ENCODE measurements around the gene ATOSB.
"Not testable (repeated sequence)": the region's sequence is repeated elsewhere in the genome, so short reads cannot be mapped to it uniquely, and the experiment has no call there.

Gene ATOSB, protein sequence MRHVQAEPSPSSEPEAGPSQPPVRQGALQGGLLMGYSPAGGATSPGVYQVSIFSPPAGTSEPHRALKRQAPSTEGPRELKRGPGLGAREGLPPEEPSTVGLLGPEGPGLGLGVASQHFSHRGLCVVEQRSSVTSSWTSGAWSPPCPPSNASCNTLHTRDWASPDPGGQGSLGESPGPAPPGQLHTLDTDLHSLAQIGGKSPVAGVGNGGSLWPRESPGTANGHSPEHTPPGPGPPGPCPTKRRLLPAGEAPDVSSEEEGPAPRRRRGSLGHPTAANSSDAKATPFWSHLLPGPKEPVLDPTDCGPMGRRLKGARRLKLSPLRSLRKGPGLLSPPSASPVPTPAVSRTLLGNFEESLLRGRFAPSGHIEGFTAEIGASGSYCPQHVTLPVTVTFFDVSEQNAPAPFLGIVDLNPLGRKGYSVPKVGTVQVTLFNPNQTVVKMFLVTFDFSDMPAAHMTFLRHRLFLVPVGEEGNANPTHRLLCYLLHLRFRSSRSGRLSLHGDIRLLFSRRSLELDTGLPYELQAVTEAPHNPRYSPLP

DNA sequence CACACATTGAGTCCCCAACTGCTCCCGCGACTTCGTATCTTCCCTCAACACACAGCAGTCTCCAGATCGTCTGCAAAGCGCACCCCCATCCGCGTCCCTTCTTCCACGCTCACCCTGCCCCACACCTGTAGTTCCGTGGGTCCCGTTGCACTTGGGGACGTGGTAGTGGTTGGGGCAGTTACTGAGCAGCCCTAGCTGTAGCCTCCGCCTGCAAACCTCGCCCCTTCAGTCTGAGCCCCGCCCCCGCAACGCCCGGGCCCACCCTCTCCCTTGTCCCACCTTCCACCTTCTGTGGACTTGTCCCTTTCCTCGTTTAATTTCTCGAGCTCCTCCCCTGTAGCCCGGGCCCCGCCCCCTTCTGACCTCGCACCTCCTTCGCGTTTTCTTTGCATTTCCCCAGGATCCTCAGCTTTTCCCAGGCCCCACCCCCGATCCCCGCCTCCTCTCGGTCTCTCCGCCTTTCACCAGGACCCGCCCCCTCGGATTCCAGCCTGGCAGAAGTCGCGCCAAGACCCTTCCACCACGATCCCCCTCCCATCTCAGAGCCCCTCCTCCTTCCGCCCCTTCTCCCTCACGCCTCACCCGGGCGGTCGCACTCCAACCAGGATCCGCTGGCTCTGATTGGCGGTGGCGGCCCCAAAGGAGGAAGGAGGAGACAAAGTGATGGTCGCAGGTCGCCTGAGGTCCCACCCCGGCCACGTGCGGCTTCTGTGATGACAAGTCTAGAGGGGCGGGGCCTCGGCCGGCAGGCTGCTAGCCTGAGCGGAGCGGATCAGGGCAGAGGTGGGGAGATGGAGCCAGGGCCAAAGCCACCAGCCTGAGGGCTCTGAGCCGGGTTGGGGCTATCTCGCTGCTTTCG is at the start of gene ATOSB:
ATOSB (minus strand) TSS at position 183 of the 859 bp plus-strand sequence. CDS start 7,588 bp downstream, outside the sequence.
- H3K27me3 ChIP-seq (ENCODE audit: control insufficient read depth, insufficient read depth, low read length): no peaks in the 10 kb centered on the region
- H3K4me3 ChIP-seq (ENCODE audit: low read depth, low read length): peak within 1 kb of the TSS; percentile 96
- H3K9me3 ChIP-seq (ENCODE audit: control insufficient read depth, insufficient read depth, low read length): no peaks in the 10 kb centered on the region
- no peaks in the 10 kb centered on the region for H3K36me3 ChIP-seq (ENCODE audit: control insufficient read depth, insufficient read depth, low read length)
- H3K4me1 ChIP-seq (ENCODE audit: control insufficient read depth, insufficient read depth, low read length): peaks cover 6% of the 10 kb centered on the region
- no peak within 1 kb of the TSS for H3K9ac ChIP-seq (ENCODE audit: low read depth, low read length)

DNA sequence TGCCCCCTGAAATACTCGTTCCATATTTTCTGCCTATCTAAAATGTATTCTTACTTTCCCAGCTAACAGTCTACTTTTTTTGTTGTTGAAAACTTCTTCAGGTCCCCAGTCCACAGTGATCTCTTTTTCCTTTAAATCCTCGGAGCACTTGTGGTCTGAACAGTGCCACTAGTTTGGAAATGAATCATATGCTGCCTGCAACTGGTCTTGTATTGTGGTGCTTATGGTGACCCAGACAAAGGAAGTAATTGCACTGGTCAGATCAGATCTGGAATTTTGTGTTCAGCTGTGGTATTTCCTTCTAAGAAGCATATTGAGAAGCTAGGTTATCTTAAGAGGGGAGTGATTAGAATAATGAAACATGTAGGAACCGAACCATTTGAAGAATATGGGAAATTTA is 49.0 kb upstream of the ATOSB start:
- Histone ChIP-seq H3K9me3 (ENCODE audit: control insufficient read depth, insufficient read depth, low read length) (no peaks in the 10 kb centered on the region), H3K4me1 (ENCODE audit: control insufficient read depth, insufficient read depth, low read length) (peaks cover 5% of the 10 kb centered on the region), H3K27me3 (ENCODE audit: control insufficient read depth, insufficient read depth, low read length) (no peaks in the 10 kb centered on the region), H3K9ac (ENCODE audit: low read depth, low read length) (no peak overlapping the region), H3K36me3 (ENCODE audit: control insufficient read depth, insufficient read depth, low read length) (no peaks in the 10 kb centered on the region), H3K4me3 (ENCODE audit: low read depth, low read length) (no peak overlapping the region)

DNA sequence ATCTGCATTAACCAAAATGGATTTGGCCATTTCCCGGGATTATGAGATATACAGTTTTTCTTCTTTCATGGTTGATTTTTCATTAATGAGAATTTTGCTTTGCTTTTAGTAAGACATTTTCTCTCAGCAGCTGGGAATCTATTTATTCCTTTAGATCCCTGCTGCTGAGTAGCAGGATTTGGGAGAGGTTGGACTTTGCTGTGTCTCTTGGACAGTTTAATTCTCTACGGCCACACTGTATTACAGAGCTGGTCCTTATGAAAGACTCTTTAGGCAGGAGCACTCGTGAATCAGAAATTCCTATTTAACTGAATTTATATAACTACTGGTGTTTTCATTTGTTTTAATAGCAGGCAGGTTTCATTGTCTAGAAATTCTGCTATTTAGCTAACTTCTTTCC is 47.8 kb upstream of the ATOSB start:
- Histone ChIP-seq H3K4me3 (ENCODE audit: low read depth, low read length) (no peak overlapping the region), H3K36me3 (ENCODE audit: control insufficient read depth, insufficient read depth, low read length) (no peaks in the 10 kb centered on the region), H3K4me1 (ENCODE audit: control insufficient read depth, insufficient read depth, low read length) (peaks cover 5% of the 10 kb centered on the region), H3K9me3 (ENCODE audit: control insufficient read depth, insufficient read depth, low read length) (no peaks in the 10 kb centered on the region), H3K27me3 (ENCODE audit: control insufficient read depth, insufficient read depth, low read length) (no peaks in the 10 kb centered on the region), H3K9ac (ENCODE audit: low read depth, low read length) (no peak overlapping the region)

DNA sequence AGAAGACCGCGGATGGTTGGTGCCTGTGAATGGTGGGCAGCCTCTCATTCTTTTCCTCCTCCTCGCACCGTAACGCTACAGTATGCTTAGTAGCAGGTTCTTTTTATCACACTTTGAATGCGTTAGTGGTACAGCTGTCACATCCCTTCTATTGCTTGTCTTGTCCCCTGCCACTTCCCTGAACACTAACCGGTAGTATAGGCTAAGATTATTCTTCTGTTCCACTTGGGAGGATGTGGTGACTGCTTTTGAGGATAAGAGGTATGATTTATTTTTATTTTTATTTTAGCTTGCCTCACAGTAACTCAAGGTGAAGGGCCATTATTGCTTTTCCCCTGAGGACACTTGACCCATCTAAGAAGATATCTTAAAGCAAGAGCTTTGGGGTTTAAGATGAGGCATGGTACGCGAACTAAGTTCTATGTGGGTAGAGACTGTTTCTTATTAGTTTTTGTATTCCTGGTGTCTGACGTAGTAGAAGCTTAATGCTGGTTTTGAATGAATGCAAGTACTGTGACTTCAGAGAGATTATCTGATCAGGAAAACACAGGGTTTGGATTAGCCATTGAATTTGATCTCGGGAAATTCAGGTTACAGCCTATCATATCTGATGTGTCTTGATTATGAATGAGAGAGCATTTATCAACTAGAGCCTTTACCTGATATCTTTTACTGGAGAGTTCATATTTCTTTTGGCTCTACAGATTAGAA is 47.1 kb upstream of the ATOSB start:
- H3K27me3 ChIP-seq (ENCODE audit: control insufficient read depth, insufficient read depth, low read length): no peaks in the 10 kb centered on the region
- H3K4me1 ChIP-seq (ENCODE audit: control insufficient read depth, insufficient read depth, low read length): peaks cover 9% of the 10 kb centered on the region
- H3K4me3 ChIP-seq (ENCODE audit: low read depth, low read length): peak overlapping the region; percentile 96
- no peak overlapping the region for H3K9ac ChIP-seq (ENCODE audit: low read depth, low read length)
- no peaks in the 10 kb centered on the region for H3K36me3 ChIP-seq (ENCODE audit: control insufficient read depth, insufficient read depth, low read length)
- no peaks in the 10 kb centered on the region for H3K9me3 ChIP-seq (ENCODE audit: control insufficient read depth, insufficient read depth, low read length)

DNA sequence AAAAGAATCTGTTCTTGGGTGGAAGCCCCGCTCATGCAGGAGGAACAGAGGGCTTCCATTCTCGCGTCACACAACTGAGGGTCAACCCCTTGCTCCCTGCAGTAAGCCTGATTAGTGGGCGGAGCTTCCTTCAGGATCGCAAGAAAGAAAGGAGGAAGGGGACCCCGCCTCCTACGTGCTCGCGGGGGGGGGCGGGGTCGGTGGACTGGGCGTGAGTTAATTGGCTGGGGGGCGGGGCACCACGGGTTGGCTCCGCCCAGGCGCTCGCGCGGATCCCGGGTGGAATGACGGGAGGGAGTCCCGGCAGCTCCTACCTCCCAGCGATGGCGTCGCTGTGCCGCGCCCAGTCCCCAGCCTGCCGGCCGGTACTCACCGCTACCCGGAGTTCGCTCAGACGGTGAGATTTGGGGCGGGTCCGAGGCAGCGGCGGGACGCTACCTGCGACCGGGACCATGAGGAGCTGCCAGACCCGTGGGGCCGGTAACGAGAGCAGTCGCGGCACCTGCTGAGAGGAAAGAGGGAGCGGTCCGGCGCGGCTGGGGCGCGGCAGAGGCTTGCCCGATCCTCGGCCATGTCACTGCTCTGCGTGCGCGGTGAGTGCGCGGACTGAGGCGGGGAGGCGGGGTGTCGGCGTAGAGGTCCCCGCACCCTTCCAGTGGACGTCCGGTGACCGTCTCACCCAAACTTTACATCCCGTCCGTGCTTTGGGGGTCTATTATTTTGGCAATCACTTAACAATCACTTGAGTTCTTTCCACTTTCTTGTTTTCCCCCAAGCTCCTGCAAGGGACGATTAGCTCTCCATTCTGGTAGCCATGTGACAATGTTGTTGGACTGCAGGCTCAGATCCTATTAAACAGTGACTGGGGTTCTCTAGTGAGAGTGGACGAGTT is 46.3 kb upstream of the ATOSB start, which contains the start of gene UNC13B:
UNC13B (plus strand) TSS at position 297 of the 892 bp plus-strand sequence; CDS start at position 572, 275 bp downstream.
- Histone ChIP-seq H3K27me3 (ENCODE audit: control insufficient read depth, insufficient read depth, low read length) (no peaks in the 10 kb centered on the region), H3K4me3 (ENCODE audit: low read depth, low read length) (peak within 1 kb of the TSS; percentile 96), H3K9me3 (ENCODE audit: control insufficient read depth, insufficient read depth, low read length) (no peaks in the 10 kb centered on the region), H3K36me3 (ENCODE audit: control insufficient read depth, insufficient read depth, low read length) (no peaks in the 10 kb centered on the region), H3K4me1 (ENCODE audit: control insufficient read depth, insufficient read depth, low read length) (peaks cover 9% of the 10 kb centered on the region), H3K9ac (ENCODE audit: low read depth, low read length) (peak within 1 kb of the TSS; percentile 47)

DNA sequence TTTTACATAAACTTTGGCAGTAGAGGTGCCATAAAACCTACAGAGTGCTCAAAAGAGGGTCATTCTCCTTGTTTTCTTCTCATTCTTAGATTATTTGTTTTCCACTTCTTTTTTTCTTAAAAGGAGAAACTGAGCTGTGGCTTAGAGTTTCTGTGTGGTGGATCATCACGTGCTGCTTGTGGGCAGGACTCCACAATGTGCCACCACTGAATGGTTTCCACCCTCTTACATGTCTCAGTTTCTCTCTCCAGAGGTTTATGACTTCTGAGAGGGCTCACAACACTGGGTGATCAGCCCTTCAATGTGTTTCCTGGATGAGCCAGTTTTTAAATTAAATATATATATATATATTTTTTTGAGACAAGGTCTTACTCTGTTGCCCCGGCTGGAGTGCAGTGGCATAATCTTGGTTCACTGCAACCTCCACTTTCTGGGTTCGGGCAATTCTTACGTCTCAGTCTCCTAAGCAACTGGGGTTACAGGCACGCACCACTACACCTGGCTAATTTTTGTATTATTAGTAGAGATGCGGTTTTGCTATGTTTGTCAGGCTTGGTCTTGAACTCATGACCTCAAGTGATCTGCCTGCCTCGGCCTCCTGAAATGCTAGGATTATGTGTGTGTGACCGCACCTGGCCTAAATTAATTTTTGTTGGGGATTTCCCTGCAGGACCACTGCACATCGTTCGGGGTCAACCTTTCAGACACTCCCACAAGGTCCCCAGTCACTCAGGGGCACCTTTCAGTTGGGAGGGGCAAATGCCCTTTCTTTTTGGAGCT is 43.0 kb upstream of the ATOSB start:
- Histone ChIP-seq H3K9me3 (ENCODE audit: control insufficient read depth, insufficient read depth, low read length) (no peaks in the 10 kb centered on the region), H3K9ac (ENCODE audit: low read depth, low read length) (no peak overlapping the region), H3K27me3 (ENCODE audit: control insufficient read depth, insufficient read depth, low read length) (no peaks in the 10 kb centered on the region), H3K4me1 (ENCODE audit: control insufficient read depth, insufficient read depth, low read length) (peaks cover 15% of the 10 kb centered on the region), H3K36me3 (ENCODE audit: control insufficient read depth, insufficient read depth, low read length) (no peaks in the 10 kb centered on the region), H3K4me3 (ENCODE audit: low read depth, low read length) (no peak overlapping the region)

DNA sequence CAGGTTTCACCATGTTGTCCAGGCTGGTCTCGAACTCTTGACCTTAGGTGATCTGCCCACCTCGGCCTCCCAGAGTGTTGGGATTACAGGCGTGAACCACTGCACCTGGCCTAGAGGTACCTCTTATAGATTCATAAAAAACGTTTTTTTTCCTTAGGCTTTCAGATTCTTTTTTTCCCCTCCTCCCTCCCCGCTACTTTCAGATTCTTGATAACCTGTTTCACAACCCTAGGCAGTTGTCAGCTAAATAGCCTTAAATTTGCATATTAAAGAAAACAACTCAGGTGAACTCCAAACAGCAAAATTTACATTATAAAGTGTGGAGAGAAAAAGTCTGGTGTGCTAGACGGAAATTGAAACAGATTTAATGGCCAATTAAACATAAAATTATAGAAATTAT is 42.2 kb upstream of the ATOSB start:
- not testable (repeated sequence) for H3K27me3 ChIP-seq (ENCODE audit: control insufficient read depth, insufficient read depth, low read length); H3K4me3 ChIP-seq (ENCODE audit: low read depth, low read length); H3K9me3 ChIP-seq (ENCODE audit: control insufficient read depth, insufficient read depth, low read length); H3K36me3 ChIP-seq (ENCODE audit: control insufficient read depth, insufficient read depth, low read length); H3K9ac ChIP-seq (ENCODE audit: low read depth, low read length)
- H3K4me1 ChIP-seq (ENCODE audit: control insufficient read depth, insufficient read depth, low read length): peaks cover 10% of the 10 kb centered on the region

DNA sequence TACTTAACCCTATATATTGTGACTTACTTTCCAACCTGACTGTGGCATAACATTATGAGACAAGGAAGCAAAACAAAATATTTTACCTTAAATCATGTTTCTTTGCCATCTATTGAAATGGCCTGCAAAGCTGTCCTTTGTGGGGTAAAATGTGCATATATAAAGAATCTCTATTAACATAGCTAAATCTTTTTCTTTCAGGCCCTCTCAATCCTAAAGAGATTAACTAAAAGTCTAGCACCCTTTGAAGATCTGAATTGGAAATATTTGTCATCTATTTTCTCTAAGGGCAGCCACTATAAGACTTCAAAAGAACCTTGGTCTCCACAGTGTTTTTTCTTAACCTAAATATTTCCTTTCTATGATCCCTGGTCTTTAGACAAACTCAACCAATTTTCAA is 41.1 kb upstream of the ATOSB start:
- Histone ChIP-seq H3K9ac (ENCODE audit: low read depth, low read length) (no peak overlapping the region), H3K27me3 (ENCODE audit: control insufficient read depth, insufficient read depth, low read length) (no peaks in the 10 kb centered on the region), H3K36me3 (ENCODE audit: control insufficient read depth, insufficient read depth, low read length) (no peaks in the 10 kb centered on the region), H3K9me3 (ENCODE audit: control insufficient read depth, insufficient read depth, low read length) (no peaks in the 10 kb centered on the region), H3K4me1 (ENCODE audit: control insufficient read depth, insufficient read depth, low read length) (peaks cover 10% of the 10 kb centered on the region), H3K4me3 (ENCODE audit: low read depth, low read length) (no peak overlapping the region)

DNA sequence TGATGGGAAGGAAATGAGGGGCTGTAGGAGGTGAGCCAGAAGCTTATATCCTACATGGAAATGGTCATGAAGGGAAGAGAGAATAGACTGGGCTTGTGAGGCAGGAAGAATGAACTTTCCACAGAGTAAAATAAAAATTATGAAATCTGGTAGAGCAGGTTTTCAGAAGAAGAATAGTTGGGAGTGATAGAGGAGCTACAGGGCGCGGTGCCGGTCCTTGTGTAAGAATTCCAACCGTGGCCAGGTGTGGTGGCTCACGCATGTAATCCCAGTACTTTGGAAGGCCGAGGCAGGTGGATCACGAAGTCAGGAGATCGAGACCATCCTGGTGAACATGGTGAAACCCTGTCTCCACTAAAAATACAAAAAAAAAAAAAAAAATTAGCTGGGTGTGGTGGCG is 37.3 kb upstream of the ATOSB start:
- Histone ChIP-seq H3K4me3 (ENCODE audit: low read depth, low read length) (no peak overlapping the region), H3K36me3 (ENCODE audit: control insufficient read depth, insufficient read depth, low read length) (no peaks in the 10 kb centered on the region), H3K9ac (ENCODE audit: low read depth, low read length) (no peak overlapping the region), H3K9me3 (ENCODE audit: control insufficient read depth, insufficient read depth, low read length) (no peaks in the 10 kb centered on the region), H3K4me1 (ENCODE audit: control insufficient read depth, insufficient read depth, low read length) (peaks cover 6% of the 10 kb centered on the region), H3K27me3 (ENCODE audit: control insufficient read depth, insufficient read depth, low read length) (no peaks in the 10 kb centered on the region)

DNA sequence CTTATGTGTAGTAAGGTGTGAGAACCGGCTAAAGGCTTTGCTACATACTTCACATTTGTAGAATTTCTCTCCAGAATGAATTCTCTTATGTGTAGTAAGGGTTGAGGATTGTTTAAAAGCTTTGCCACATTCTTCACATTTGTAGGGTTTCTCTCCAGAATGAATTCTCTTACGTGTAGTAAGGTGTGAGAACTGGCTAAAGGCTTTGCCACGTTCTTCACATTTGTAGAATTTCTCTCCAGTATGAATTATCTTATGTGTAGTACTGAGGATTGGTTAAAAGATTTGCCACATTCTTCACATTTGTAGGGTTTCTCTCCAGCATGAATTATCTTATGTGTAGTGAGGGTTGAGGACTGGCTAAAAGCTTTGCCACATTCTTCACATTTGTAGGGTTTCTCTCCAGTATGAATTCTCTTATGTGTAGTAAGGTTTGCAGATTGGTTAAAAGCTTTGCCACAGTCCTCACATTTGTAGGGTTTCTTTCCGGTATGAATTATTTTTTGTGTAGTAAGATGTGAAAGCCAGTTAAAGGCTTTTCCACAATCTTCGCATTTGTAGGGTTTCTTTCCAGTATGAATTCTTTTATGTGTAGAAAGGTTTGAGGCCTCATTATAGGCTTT is 32.4 kb upstream of the ATOSB start:
- H3K4me3 ChIP-seq (ENCODE audit: low read depth, low read length); H3K36me3 ChIP-seq (ENCODE audit: control insufficient read depth, insufficient read depth, low read length); H3K9ac ChIP-seq (ENCODE audit: low read depth, low read length); H3K9me3 ChIP-seq (ENCODE audit: control insufficient read depth, insufficient read depth, low read length); H3K27me3 ChIP-seq (ENCODE audit: control insufficient read depth, insufficient read depth, low read length); H3K4me1 ChIP-seq (ENCODE audit: control insufficient read depth, insufficient read depth, low read length): not testable (repeated sequence)
